Stimulated activated CD4-positive, alpha-beta T cell treated with anti-CD3 and anti-CD28 coated beads, Interleukin-4, amount 100 ng/mL, for 24 hours (primary cell): ENCODE results near the gene PKNOX1.
"Not testable (repeated sequence)": the region's sequence is repeated elsewhere in the genome, so short reads cannot be mapped to it uniquely, and the experiment has no call there.

Experiments used
- DNase-seq: peaks from one replicate; pipeline ENCODE4 v3.0.0-alpha.2; 2020

PKNOX1 gene

GRCh38 chr21:43021756-43022600 is 47.6 kb downstream of the PKNOX1 start:
- DNase-seq, result no peak

GRCh38 chr21:43023175-43023574 is 48.8 kb downstream of the PKNOX1 start:
- no peak for DNase-seq

GRCh38 chr21:43024439-43025136 is 50.2 kb downstream of the PKNOX1 start:
- DNase-seq, result no peak

DNA sequence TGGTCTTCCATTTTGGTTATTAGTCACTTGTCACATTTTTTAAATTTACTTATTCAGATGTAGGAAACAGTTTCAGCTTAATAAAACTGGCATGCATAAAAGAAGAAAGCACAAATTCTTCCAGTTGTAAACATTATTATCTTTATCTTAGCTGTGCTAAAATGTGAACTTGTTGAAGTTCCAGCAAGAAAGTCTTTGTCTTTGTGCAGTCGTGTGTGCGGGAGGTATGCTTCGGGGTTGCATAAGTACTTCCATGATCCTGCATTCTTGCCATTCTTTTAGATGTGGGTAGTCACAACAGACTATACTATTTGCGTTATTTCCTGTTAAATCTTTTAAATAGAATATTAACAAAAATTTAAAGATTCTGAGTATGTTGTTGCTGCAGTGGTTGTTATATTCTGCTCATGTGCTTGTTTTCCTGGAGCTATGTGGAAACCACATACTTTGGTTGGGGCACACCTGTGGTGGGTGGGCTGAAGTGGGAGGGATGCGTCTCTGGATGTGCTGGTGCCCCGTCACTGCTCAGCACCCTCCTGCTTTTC is 51.3 kb downstream of the PKNOX1 start:
- no peak for DNase-seq

DNA sequence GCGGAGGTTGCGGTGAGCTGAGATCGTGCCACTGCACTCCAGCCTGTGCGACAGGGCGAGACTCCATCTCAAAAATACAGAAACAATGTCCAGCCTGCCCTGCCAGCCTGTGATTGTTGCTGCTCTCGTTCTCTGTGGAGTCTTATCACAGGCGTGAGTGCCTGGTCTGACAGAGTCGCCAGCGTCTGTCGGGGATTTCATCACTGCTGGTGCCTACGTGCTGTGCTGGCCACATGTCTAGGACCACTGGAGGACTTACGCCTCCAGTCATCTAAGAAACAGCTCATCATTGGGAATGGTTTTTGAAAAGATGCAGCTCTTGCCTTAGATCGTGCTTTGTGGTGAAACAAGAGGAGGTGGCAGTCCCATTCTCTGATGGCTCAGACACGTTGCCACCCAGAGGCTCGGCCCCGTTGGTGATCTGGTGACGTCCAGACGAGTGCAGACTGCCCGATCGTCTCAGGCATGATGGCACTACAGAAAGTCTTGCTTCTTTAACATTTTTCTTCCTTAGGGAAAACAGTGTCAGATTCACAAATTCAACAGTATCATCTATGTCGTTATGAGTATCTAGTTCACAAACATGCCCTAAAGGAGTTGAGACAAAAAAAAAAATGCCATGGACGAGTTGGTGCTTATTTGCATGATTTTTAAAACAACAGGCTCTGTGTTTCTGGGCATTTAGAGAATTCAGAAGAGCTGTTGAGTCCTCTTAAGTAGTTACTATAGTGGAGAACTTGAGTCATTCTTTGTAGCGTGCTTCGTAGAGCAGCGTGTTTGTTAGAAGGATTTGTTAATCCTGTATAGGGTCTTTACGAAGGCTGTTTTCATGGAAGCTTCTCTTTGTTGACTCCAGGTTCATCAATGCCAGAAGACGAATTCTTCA is 53.7 kb downstream of the PKNOX1 start:
- no peak for DNase-seq

DNA sequence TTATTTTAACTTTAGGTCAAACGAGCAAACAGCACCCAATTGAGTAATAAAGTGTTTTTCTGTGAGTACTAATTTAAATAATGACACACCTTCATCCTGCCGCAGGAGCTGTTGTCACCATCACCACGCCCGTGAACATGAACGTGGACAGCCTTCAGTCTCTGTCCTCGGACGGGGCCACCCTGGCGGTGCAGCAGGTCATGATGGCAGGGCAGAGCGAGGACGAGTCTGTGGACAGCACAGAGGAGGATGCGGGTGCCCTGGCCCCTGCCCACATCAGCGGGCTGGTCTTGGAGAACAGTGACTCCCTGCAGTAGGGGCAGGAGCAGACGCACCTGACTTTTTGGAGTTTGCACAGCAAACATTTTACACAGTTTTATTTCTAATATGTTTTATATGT is 55.4 kb downstream of the PKNOX1 start:
- DNase-seq, result no peak

DNA sequence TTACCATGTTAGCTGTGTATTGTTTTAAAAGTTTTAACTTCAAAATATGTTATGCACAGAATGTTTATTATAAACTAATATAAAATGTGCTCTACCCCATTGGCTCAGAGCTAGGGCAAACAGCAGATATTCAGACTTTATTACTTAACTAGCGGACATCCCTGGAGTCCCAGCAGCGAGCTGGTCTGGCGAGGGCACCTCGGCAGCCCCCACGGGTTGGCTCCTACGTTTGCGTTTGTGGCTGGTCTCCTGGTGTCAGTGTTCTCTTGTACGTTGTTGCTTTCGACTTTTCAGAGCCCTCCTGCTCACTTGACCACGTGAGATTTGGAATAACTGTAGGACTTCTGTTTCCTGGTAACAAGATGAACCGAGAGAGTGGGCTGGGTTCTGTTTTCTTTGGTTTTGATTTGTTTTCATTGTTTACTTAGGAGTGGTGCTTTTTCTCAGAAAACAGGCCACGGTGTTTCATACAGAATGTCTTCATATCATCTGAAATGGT is 56.8 kb downstream of the PKNOX1 start:
- DNase-seq, result no peak

GRCh38 chr21:43034101-43034500 is 59.7 kb downstream of the PKNOX1 start:
- DNase-seq, result no peak

- DNase-seq, result no peak
These were observed 60.5 kb downstream of the PKNOX1 start for GRCh38 chr21:43034826-43035225.

DNA sequence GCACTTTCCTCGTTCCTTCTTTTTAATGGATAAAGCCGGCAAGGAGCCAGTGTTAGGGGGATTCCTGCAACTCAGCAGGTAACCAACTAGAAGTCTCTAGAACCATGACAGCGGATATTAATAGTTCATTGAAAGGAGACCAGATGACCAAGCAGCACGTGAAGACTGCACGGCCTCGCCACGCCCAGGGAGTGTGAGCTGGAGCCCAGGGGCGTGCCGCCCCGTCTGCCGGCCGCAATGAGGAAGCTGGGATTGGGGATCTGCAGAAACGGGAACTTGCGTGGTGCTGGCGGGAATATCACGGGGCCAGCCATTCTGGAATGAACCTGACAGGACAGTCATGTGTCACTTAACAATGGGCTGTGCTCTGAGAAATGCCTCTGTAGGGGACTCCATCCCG is 62.5 kb downstream of the PKNOX1 start:
- not testable (repeated sequence) for DNase-seq

DNA sequence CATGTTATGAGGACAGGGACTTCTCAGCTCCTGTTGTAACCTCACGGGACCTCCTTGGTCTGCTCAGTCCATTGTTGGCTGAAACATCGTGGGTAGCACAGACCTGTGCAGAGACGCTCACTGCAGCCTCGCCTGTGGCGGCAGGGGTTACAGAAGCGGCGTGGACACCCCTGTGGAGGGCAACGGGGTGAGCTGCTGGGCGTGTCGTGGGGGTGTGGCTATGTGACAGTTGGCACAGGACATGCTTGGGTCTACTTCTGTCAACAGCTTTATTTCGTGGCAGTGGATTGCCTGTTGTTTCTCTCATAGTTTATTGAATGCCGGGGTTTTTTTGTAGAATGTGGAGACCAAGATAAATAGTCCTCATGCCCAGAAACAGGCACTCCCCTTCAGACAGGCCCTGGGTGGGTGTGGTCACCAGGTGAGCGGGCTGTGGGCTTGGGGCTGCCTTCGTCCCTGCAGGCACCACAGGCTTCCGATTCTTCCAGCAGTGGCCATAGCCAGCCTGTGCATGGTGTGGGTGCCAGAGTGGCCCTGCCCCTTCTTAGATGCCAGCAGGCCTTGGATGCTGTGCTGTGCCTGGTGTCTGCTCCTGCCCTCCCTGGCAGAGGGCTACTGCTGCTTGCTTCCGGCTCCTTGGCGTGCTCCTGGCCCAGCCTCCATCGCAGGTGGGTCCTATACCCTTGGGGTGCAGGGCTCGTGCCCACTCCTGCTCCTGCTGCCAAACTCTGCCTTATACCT is 63.7 kb downstream of the PKNOX1 start:
- DNase-seq, result not testable (repeated sequence)

DNA sequence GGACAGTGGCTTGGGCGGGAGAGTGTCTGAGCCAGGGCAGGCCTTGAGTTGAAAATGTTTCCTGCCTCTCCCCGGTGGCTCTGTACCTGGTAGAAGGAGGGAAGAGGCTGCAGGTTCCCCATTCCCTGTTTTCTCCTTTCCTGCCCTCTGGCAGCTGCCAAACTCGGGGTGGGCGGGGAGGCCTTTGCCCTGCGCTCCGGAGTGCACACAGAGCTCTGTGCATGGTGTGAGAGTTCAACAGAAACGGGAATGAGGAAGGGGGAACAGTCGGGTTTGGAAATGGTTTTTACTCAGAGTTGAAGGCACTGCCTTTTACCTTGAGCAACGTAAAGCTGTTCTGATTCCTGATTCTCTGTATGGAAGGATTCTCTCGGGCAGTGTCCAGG is 64.3 kb downstream of the PKNOX1 start:
- DNase-seq, result not testable (repeated sequence)

DNA sequence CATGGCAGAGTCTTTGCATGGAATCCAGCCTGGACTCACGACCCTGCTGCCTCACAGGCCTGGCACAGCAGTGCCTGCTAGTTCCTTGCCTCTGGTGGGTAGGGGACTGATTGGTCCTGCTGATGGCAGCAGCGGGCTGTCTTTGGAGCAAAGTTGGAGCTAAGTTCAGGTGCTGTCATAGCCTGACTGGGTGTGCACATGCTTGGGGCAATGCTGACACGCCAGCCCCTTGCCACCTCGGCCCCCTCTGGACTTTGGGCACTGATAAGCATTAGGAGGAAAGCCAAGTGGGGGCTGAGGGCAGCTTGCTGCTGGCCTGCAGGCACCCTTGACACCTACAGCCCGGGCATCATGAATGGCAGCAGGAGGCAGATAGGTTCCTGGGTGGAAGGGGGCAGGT is 67.8 kb downstream of the PKNOX1 start:
- DNase-seq, result not testable (repeated sequence)

DNA sequence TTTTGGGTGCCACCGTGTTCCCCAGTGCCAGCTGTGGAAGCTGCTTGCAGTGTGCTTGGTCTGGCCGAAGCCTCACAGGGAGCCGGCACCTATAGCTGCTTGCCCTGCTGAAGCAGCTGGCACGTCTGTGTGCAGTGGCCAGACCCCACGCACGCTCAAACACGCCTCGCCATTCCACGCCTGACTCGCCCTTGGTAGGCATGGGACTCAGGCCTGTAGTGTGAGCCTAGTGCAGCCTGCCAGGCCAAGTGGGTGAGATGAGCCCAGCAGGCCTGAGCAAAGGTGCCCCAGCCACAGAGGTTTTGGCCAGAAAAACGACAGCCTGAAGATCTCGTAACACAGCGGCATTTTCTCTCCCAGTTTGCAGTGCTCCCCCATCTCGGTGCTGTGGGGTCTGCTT is 68.9 kb downstream of the PKNOX1 start:
- not testable (repeated sequence) for DNase-seq

DNA sequence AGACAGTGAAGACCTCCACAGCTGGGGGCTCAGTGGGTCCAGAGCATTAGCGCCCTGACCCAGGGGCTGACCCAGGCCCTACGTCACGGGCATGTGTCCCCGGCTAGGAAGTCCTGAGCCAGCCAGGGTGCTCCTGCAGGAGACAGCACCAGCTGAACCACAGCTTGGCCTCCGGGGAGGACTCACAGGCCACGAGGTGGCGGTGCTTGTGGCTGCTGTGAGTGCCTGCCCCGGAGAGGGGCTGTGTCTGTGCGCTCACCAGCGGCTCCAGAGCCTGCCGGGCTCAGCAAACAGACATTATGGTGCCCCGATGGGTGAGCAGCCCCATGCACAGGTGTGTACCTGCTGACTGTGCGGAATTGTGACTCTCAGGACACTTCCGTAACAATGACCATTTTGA is 70.2 kb downstream of the PKNOX1 start:
- DNase-seq, result not testable (repeated sequence)

DNA sequence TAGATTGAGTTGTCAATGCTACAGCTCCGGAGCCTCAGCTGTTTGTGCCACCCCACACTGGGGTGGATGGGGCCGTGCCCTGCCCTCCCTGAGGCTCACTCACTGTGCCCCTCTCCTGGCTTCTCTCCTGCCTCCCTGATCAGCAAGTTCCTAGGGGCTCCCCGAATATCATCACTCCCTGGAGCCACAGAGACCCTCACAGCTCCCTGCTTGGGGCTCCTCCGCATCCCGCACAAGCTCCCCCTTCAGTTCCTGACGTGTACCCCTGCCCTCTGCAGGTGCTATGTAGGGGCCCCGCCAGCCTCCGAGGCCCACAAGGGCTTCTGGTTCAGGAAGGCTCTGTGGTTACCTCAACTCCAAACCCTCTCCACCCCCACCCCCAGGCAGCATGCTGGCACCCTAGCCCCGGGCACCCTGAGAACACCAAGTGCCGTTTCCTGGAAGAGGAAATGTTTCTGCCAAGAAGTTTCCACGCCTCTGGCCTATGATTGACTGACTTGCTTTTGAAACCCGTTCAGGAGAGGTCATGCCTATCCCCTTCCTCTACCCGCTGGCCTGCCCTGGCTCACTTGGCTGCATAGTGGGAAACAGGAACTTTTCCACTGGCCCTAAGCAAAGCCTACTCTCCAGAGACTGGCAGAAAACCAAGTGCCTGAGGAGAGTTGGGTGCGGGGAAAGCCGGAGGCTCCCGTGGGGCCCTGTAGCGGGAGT is 71.0 kb downstream of the PKNOX1 start:
- DNase-seq, result not testable (repeated sequence)

DNA sequence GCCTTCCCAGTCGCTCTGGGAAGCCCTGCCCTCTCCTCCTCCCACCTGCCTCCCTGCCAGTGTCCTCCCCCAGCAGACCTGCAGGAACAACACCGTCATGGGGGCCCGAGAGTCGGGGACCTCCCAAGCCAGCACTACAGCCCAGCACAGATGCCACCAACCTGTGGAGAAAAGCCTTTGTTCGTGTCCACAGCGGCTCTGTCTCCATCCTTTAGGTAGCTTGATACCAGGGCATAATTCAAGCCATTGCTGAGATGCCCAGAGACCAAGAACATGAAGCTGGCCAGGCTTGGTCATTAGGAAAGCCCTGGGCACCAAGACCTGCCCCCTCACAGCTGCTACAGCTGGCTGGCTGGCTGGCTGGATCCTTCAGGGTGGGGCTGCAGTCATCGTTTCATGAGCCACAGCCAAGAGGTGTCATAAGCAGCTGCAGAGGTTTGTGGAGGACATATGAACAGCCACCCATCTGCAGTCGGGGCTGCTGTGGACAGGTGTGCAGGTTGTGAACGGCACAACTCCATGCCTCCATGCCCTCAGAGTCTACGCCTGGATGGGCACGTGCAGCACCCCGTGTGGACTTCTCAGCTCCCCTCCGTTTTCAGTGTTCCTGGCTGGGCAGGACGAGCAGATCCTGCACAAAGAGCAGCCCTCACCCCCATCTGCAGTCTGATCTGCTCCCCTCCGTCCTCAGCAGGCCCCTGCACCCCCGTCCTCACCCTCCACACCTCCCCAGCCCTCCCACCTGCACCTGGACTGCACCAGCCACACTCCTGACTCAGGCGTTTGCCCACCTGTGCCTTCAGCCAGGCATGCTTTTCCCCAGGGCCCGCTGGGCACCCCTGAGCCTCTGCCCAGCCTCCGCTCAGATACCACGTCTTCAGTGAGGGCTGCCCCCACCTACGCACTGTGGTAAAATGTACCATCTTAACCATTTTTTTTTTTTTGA is 71.8 kb downstream of the PKNOX1 start:
- DNase-seq, result not testable (repeated sequence)

DNA sequence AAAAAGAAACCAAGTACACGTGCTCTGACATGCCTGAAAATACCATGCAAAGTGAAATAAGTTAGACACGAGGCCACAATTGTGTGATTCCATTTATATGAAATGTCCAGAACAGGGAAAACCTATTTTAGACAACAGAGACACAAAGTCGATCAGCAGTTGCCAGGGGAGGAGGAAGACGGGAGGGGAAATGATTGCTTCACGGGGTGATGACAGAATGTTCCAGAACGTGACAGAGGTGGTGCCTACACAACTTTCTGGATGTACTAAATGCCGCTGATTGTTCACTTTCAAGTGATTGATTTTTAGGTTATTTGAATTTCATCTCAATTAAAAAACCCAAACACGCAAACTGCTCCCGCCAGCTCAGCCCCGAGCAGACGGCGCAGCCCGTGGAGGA is 78.8 kb downstream of the PKNOX1 start:
- not testable (repeated sequence) for DNase-seq

GRCh38 chr21:43062955-43063664 is 88.7 kb downstream of the PKNOX1 start:
- not testable (repeated sequence) for DNase-seq
